Measurements from ENCODE around the gene ACVR1. TPM values are rescaled to one million over a fixed set of nuclear protein-coding genes. Genes with fewer than 3 reads are reported as not detected.

ACVR1 gene
- polyA plus RNA-seq, 3 donors from 2014 or later, result 0.46 to 1.4 (median 1.1) TPM

- no peaks in the 10 kb centered on the region for H3K4me1 Mint-ChIP-seq
- no peak overlapping the region for H3K4me3 Mint-ChIP-seq
- H3K27ac Mint-ChIP-seq, result no peak overlapping the region
- H3K27me3 Mint-ChIP-seq (ENCODE audit: low read depth in 3 of 3), result peaks cover 0 to 3% (median 1%) of the 10 kb centered on the region in 3 donors
- no peak for DNase-seq
- no peaks in the 10 kb centered on the region for H3K36me3 Mint-ChIP-seq
- peaks cover 0 to 22% (median 11%) of the 10 kb centered on the region in 6 donors for H3K9me3 Mint-ChIP-seq
These were observed 180.1 kb downstream of the ACVR1 start for GRCh38 chr2:157696036-157696435.

- Mint-ChIP-seq H3K27ac (no peak overlapping the region), H3K9me3 (peaks cover 0 to 15% (median 0%) of the 10 kb centered on the region in 6 donors), H3K36me3 (no peaks in the 10 kb centered on the region), H3K27me3 (ENCODE audit: low read depth in 3 of 3) (peaks cover 0 to 3% (median 1%) of the 10 kb centered on the region in 3 donors), H3K4me1 (no peaks in the 10 kb centered on the region), H3K4me3 (no peak overlapping the region)
- DNase-seq, result no peak
These were observed 183.4 kb downstream of the ACVR1 start for GRCh38 chr2:157692768-157693167.

GRCh38 chr2:157691695-157692094 lies 184.4 kb downstream of the ACVR1 start:
- H3K27me3 Mint-ChIP-seq (ENCODE audit: low read depth in 3 of 3), result peaks cover 1 to 3% (median 3%) of the 10 kb centered on the region in 3 donors
- no peak overlapping the region for H3K27ac Mint-ChIP-seq
- DNase-seq, result no peak
- peaks cover 0 to 15% (median 0%) of the 10 kb centered on the region in 6 donors for H3K9me3 Mint-ChIP-seq
- H3K4me1 Mint-ChIP-seq, result no peaks in the 10 kb centered on the region
- no peaks in the 10 kb centered on the region for H3K36me3 Mint-ChIP-seq
- H3K4me3 Mint-ChIP-seq, result no peak overlapping the region

GRCh38 chr2:157691131-157691530 lies 185.0 kb downstream of the ACVR1 start:
- DNase-seq, result no peak
- Mint-ChIP-seq H3K27me3 (ENCODE audit: low read depth in 3 of 3) (peaks cover 1 to 3% (median 3%) of the 10 kb centered on the region in 3 donors), H3K4me3 (no peak overlapping the region), H3K36me3 (no peaks in the 10 kb centered on the region), H3K9me3 (peaks cover 0 to 11% (median 0%) of the 10 kb centered on the region in 6 donors), H3K27ac (no peak overlapping the region), H3K4me1 (no peaks in the 10 kb centered on the region)

Other genes with a start within 250 kb of the ACVR1 start
- gene ACVR1C, start 247.5 kb downstream of the ACVR1 start, polyA plus RNA-seq, result not detected
- not detected for gene UPP2, start 225.5 kb upstream of the ACVR1 start, polyA plus RNA-seq